GM18507 (cell line): Measurements from ENCODE around the gene PPFIBP2.

Experiments
- DNase-seq: peaks from one replicate; pipeline ENCODE4 v3.0.0; 2011; ENCODE audit warnings: low read depth; ENCODE audit not compliant: insufficient read length; ENCODE audit errors: extremely low spot score
- FAIRE-seq: peaks from 2 replicates; lab custom pipeline; 2011; peaks lifted over from hg19 to GRCh38; lab: Jason Lieb, UNC

PPFIBP2 gene

DNA sequence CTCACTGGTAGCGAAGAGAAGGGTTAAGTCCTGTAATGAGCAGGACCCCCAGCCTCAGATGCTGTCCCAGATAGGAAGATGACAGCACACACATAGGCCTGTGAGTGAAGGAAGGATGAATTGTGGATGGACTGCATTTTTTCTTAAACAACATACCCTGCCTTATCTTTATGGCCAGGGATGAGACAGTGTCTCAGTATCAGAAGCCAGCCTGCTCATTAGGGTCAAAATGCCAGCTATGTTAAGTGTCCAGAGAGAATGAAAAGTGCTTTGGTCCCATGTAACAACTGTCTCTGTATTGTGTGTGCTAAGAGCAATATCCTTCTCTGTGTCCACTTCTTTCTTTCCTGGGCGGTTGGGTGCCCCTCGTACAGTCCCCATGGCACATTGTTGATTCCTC lies 30.2 kb downstream of the PPFIBP2 start:
- FAIRE-seq = no peak
- no peak for DNase-seq

DNA sequence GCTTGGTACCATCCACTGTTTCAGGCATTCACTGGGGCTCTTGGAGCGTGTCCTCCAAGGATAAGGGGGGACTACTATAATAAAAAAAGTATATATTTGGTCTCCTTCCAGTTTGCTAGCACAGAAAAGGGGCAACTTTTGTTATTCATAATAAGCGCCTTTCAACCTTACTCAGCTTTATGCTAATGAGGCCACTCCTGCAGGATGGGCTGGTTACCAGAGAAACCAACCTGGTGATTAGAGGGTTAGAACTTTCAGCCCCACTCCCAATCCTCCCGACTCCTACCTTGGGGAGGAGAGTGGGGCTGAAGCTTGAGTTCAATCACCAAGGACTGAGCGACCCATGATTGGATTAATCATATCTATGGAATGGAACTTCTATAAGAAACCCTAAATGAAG lies 31.8 kb downstream of the PPFIBP2 start:
- no peak for FAIRE-seq
- no peak for DNase-seq

DNA sequence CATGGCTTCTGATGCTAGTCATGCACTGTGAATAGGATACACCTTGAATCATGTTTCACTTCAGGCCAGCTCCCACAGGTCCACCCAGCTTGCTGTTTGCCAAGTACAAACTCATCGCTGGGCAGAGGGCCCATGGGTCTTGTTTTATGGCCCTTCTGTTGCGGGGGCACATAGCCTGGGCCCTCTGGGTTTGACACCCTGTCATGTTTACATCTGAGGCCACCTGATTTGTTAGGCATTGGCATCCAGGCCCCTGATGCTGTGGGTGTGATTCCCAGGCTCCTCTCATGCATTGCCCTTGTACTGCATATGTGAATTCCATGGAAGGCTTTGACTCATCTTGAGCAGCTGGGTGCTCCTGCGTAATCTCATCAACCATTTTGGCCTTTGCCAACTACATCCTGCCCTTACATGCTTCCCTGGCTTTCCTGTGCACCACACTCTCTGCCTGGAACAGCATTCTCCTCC lies 32.6 kb downstream of the PPFIBP2 start:
- FAIRE-seq (no peak), DNase-seq (no peak)

DNA sequence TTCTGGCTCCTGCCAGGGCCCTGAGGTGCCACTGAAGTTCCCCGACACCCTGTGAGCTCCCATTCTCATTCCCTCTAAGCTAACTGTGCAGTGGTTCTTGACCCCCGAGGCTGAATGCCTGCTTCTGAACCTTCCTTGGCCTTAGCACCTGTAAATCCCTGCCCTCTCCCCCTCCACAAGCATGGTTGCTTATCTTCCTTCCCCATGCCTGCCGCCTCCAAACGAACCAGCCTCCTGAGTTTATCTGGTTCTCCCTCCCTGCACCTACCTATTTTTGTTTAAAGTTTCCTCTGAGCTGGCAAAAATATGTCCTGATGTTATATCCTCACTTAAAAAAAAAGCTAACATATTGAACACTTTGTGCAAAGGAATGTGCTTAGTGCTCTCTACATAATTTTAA lies 33.9 kb downstream of the PPFIBP2 start:
- FAIRE-seq (no peak), DNase-seq (no peak)

DNA sequence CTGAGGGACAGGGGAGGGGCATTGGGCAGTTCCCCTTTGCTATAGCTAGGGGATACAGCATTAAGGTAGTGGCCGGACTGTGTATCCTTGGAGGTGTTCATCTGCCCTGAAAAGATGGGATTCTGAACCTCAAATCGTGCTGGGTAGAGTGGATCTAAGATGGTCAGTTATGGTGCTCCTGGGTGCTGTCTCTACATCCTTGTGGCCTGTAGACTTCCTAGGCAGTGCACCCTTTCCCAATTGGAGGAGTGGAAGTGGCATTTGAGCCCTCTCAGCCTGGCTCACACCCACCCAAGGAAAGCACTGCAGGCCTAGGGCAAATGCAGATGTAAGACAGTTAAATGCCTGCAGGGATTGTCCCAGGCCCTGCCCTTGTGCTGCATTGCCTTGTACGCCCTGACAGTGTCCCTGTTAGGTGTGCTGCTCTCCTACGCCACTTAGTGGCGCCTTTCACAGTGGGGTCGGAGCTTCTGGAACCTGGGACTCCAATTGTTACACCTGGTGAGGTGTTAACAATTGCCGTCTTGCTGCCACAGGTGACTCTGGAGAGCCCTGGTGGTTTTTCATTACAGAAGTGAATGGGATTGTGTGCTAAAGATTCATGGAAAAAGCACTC lies 35.0 kb downstream of the PPFIBP2 start:
- DNase-seq (no peak), FAIRE-seq (peak; percentile 78)

DNA sequence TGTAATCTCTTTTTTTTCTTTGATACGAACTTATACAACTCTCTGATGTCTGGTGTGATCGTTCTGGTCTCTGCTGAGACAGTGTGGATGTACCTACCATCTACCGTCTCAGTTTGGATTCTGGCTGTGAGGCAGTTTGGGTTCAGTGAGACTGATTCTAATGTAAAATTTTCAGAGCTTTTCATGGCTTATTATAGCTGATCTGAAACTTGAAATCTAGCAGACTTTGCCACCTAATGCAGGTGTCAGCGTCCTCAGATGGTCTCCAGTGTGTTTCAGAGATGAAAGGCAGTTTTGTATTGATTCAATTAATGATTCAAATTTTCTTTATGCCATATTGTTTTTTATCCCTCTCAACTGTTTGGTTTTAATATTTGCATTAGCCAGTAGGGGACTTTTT lies 35.9 kb downstream of the PPFIBP2 start:
- no peak for FAIRE-seq
- no peak for DNase-seq

DNA sequence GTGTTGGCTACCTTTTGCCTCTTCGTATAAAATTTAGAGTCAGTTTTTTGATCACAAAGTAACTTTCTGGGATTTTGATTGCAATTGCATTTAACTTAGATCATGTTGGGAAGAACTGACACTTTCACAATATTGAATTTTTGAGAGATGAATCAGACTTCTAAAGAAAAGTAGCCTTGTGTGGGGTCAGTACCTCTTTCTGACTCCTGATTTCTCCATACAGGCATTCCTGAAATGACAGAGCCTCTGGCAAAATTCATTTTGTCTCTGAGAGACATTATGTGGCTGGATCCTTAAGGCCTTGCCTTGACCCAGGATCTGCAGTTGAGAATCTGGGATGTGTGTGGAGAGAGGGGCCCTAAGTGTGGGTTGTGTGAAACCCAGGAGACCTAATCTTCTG lies 37.8 kb downstream of the PPFIBP2 start:
- DNase-seq = no peak
- FAIRE-seq = no peak

DNA sequence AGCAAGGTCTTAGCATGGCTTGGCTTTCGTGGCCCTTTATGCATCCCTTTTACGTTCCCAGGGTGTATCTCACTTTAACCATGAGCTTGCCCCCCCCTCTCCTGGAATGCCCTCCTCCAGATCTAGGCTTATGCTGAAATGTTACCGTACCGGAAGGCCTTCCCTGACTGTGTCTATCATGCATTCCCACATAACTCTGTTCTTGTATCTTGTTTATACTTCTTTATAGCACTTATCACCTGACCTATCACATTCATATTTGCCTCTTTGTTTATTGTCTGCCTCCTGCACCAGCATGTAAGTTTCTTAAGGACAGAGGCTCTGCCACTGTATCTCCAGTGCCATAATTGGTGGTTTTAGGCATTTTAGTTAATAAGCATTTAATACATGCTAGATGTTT lies 38.9 kb downstream of the PPFIBP2 start:
- FAIRE-seq (no peak), DNase-seq (no peak)

DNA sequence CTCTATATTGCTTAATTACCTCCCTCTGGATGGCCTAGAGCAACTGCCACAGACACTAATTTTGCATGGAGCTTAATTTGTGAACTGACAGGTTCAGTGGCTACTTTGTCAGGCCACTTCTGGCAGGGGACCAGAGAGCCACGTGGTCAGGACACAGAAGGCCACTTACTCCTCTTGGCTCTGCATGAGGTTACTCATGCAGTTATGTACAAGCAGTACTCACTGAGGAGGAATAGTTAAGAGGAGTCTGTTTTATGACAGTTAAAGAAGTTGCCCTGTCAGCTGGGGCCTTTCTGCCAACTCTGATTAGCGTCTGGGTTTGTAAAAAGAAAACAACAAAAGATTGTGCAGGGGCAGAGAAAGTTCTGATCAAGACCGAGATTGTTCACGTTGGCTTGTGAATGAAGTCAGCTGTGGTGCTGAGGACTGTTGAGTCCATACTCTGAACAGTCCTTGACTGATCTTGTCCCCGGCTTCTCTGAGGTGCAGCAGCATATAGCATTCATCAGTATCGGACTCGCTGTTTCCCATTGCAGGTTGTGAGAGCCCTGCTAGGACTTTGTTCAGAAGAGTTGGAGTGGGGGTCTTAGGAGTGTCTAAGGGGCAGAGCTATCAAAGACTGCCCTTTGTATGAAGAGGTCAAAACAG lies 41.4 kb downstream of the PPFIBP2 start:
- no peak for DNase-seq
- no peak for FAIRE-seq

DNA sequence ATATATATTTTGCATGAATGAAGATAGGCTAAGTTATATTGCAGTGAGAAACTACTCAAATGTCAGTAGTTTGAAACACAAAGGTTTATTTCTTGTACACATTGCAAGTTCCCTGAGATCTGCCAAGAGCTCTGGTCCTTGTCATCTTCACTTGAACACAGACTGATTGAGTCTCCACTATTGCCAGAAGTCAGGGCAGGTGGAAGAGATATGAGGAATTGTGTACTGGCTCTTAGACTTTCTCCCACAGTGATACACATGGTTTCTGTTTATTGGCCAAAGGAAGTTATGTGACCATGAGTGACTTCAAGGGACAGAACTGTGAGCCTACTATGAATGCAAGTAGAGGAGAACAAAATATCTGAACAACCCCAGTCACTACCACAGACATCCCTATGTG lies 44.2 kb downstream of the PPFIBP2 start:
- FAIRE-seq (no peak), DNase-seq (no peak)

DNA sequence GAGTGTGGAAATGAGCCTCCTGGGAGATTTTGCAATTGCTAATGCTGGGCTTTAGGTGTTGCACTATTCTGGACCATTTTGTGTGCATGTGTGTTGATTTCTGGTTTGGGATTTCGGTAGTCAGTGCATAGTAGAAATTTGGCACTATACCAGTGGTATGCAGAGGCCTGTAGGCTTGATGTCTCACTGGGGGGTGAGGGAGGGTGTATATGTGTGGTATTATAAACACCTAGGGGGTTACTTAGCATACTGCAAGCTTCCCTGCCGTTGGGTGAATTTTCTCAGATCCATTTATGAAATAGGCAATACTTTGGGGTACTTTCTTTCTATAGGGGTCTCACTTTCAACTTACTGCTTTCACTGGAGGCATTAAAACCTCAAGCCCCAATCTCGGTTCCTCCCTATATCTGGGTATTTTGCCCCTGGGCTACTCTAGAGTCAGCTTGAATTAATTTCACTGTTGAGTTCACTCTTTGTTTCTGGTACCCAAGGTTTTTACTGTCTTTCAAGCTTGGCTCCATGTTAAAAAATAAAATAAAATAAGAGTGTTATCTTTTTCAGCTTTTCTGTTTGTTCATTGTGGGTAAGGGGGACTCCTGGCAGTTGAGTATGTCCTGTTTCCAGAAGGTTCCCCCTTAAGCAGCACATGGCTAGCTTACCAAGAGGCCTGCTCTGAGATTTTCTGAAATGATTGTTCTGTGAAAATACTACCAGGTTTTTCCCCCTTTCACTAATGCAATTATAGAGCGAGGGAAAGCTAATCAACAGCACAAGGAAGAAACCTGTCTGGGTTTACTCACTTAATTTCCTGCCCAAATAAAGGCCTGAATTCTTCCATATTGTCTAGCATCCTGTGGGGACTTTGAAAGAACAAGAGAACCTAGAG lies 45.8 kb downstream of the PPFIBP2 start:
- DNase-seq (no peak), FAIRE-seq (no peak)

DNA sequence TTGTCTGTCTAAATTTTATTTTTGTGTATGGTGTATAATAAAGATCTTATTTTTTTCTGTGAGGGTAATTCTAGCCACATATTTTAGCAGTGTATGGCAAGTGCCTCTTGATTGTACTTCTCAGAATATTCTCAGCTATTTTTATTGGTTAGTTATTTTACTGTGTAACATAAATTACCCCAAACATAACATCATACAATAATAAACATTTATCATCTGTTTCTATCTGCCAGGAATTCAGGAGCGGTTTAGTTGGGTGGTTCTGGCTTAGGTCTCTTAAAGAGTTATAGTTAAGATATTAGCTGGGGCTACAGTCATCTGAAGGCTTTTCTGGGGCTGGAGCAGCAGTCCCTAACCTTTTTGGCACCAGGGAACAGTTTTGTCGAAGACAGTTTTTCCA lies 47.8 kb downstream of the PPFIBP2 start:
- DNase-seq (no peak), FAIRE-seq (no peak)

DNA sequence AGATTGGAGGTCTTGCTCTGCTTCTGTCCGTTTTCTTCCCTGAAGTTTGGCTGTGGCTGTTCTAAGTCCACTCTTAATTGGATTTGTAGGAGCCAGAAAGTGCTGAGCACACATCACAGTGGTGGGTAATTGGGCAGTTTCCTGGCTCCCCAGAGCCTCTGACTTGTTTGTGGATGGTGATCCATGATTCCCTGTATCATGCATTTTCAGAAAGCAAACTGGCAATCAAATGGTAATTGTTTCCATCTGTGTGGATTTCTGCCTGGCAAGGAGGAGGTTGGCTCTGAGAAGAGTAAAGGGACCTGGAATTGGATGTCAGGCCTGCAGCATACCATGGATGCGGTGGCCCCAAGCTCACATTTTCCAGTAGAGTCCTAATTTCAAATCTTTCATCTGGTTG lies 49.5 kb downstream of the PPFIBP2 start:
- FAIRE-seq (no peak), DNase-seq (no peak)

DNA sequence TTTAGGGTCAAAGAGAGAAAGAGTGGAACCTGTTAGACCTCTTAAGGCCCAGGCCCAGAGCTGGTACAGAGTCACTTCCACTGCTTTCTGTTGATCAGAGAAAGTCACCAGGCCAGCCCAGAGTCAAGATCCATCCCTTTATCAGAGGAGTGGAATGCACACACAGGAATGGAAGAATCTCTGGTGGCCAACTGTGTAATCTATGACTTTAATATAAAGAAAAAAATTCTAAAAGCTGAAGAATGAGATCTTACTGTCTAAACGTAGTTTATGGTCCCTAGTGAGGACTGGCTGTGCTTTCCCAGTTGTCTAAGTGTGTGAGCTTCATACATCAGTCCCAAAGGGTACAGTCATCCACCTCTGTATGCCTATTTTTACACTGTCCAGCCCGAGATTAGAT lies 51.0 kb downstream of the PPFIBP2 start:
- FAIRE-seq (no peak), DNase-seq (no peak)

DNA sequence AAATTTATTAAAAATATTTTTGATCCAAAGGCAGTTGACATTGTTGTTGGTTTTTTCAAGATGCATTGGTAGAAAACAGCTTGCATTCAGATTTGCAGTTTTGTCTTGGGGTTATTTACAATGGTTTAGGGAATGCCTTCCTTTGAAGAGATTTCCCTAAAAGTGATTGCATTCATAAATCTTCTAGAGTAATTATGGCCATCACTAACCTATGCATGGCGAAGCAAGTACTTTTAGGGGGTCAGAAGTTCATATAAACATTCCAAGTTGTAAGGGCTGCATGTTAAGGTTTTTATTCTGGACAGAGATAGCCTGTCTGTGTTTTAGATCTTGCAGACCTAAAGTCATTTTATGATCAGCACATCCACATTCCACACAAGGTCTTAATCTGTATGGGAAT lies 53.5 kb downstream of the PPFIBP2 start:
- DNase-seq (no peak), FAIRE-seq (no peak)

DNA sequence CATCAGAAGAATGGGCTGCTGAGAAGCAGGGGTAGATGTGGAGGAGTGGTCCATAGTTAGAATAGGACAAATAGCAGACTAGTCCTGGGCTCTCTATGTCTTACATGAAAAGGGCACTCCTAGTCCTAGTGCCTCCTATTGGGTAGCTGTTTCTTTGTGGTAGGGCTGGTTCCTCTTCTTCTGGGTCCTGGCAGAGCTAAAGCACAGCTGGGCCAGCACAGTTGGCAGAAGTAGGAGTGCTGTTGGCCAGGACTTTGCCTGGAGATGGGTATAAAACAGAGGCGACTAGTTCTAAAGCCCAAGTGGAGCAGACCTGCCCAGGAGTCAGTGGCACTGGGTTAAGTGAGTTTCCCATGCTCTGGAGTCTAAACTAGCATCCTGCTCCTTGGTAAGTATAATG lies 55.2 kb downstream of the PPFIBP2 start:
- FAIRE-seq (no peak), DNase-seq (no peak)

DNA sequence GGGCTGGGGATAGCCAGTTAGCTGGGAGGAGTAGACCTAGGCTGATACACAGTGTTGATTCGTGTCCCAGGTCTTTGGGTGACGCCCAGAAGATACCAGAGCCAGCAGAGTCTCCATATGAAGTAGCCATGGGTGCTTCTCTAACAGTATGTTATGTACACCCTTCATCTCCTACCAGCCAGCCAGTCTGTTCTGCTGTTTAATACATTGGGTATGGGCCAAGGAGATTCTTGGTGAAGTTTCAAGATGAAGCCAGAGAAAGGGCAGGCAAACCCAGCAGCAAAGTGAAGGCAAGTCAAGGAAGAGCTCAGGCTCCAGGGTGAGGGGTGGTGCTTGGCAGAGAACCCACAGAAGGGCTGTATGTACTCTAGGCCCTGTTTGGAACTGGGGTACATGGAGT lies 56.4 kb downstream of the PPFIBP2 start:
- FAIRE-seq (no peak), DNase-seq (no peak)

DNA sequence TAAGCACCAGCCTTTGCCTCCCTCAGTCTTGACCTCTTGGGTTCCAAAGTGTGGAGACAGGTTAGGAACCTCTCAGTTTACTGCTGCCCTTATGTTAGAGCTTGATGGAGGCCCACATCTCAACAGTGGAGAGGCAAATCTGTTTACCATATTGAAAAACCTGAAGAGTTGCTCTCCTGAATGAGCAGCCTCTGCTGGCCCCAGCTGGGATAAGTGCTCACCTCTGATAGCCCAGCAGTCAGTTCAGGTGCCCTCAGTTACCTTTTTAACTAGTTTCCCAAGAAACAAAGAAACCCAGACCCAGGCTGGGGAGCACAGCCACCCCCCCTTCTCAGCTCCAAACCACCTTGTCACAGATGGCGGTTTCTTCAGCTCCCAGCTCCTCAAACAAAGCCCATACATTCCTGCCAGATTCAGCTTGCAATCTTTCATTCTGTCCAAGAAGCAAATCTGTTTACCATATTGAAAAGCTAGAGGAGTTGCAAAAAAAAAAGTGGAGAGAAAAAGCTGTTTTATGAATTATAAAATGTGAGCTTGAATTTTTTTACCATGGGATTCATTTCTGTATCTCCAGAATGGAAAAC lies 57.2 kb downstream of the PPFIBP2 start:
- DNase-seq (no peak), FAIRE-seq (no peak)

DNA sequence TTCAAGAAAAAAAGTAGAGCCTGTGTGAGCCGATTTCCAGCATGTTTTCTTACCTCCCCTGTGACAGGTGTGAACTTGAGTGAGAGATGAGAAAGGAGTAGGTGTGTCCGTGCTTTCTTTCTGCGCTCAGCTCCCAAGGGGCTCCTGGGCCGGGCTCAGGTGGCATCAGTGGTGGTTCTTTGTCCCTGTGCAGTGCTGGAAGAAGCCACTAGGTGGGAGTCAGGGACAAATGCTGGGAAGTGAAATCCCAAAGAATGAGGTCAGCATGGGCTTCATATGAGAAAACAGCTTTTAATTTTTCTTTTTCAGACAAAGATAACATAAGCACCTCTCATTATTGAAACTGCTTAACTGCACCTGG lies 57.8 kb downstream of the PPFIBP2 start:
- FAIRE-seq = peak; percentile 64

DNA sequence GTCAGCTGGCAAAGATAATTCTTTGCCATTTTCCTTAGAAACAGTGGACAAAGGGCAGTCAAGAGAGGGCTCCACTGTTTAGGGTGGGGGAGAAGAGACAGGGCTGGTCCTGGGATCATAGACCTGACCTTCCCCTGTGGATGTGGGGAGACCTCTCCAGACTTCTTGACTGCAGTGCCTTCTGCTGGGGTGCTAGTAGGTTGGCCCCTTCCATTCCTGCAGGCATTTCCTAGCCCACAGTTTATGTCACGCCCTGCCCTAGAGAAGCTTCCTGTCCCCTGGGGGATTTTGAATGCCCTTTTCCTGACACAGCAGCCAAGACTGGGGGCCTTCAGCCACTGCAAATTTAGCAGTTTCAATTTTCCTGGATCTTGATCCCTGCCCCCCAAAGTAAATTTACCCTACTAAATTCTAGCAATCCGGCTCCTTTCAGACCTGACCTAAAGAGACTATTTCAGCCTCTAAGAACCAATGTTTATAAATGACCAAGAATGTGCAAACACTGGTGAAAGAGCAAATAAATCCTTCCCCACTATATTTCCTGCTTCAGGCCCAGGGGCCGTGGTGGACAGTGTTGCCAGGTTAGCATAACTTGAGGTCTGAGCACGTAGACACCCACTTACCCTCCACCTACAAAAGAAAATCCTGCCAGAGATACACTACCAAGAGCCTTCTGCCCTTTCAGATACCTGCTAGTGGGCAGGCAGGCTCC lies 58.4 kb downstream of the PPFIBP2 start:
- FAIRE-seq = no peak
- DNase-seq = no peak

More for the DNA sequence above, 57.8 kb downstream of the PPFIBP2 start:
- DNase-seq = no peak
